ENCODE data around the gene PLEKHN1. TPM values are rescaled to one million over a fixed set of nuclear protein-coding genes. Genes with fewer than 3 reads are reported as not detected.
A peak's percentile ranks its signal among the peaks of the same experiment; 100 is the strongest.

The PLEKHN1 gene
- total RNA-seq, 4 donors from 2014 or later = 0.17 to 0.50 (median 0.19) TPM; not detected in 1

GRCh38 chr1:1021920-1022259 lies 55.6 kb downstream of the PLEKHN1 start:
- Histone ChIP-seq H3K27me3 (no peaks in the 10 kb centered on the region), H3K4me3 (no peak overlapping the region), H3K27ac (replicated peaks in 1 of 4) (no peak overlapping the region), H3K36me3 (no peaks in the 10 kb centered on the region), H3K4me1 (peaks cover 31 to 73% (median 58%) of the 10 kb centered on the region in 4 donors), H3K9me3 (no peaks in the 10 kb centered on the region)
- WGBS = 84% methylated on average over 6 of the region's 10 CpGs
- no peak for DNase-seq (ENCODE audit: extremely low spot score)
- no peak for TF ChIP-seq POLR2AphosphoS5 (IDR thresholded peaks at IDR 0.05)
- no peak for TF ChIP-seq CTCF (IDR thresholded peaks at IDR 0.05)
- TF ChIP-seq POLR2A (IDR thresholded peaks at IDR 0.05; ENCODE audit: low read depth) = no peak
- no peak for TF ChIP-seq EP300 (IDR thresholded peaks at IDR 0.05)
- intact Hi-C loops (cut with DNase I) = no loop called here

GRCh38 chr1:1022302-1023009 lies 56.2 kb downstream of the PLEKHN1 start:
- intact Hi-C loops (cut with DNase I) = no loop called here
- Histone ChIP-seq H3K4me3 (no peak overlapping the region), H3K9me3 (no peaks in the 10 kb centered on the region), H3K27me3 (no peaks in the 10 kb centered on the region), H3K36me3 (peaks cover 0 to 4% (median 0%) of the 10 kb centered on the region in 4 donors), H3K27ac (replicated peaks in 1 of 4) (no peak overlapping the region), H3K4me1 (peaks cover 31 to 75% (median 58%) of the 10 kb centered on the region in 4 donors)
- TF ChIP-seq CTCF (IDR thresholded peaks at IDR 0.05) = no peak
- no peak for TF ChIP-seq POLR2AphosphoS5 (IDR thresholded peaks at IDR 0.05)
- TF ChIP-seq EP300 (IDR thresholded peaks at IDR 0.05) = no peak
- no peak for TF ChIP-seq POLR2A (IDR thresholded peaks at IDR 0.05; ENCODE audit: low read depth)
- DNase-seq (ENCODE audit: extremely low spot score) = no peak
- WGBS = 90% methylated on average over 3 of the region's 27 CpGs

GRCh38 chr1:1023700-1024099 lies 57.4 kb downstream of the PLEKHN1 start:
- TF ChIP-seq POLR2A (IDR thresholded peaks at IDR 0.05; ENCODE audit: low read depth) (no peak), POLR2AphosphoS5 (IDR thresholded peaks at IDR 0.05) (no peak), EP300 (IDR thresholded peaks at IDR 0.05) (no peak), CTCF (IDR thresholded peaks at IDR 0.05) (no peak)
- Histone ChIP-seq H3K27me3 (no peaks in the 10 kb centered on the region), H3K4me3 (no peak overlapping the region), H3K9me3 (no peaks in the 10 kb centered on the region), H3K27ac (replicated peaks in 1 of 4) (no peak overlapping the region), H3K4me1 (peaks cover 31 to 73% (median 56%) of the 10 kb centered on the region in 4 donors), H3K36me3 (peaks cover 0 to 8% (median 0%) of the 10 kb centered on the region in 4 donors)
- 50% methylated on average over 5 of the region's 13 CpGs for WGBS
- no peak for DNase-seq (ENCODE audit: extremely low spot score)
- intact Hi-C loops (cut with DNase I) = no loop called here

GRCh38 chr1:1024149-1024770 lies 58.0 kb downstream of the PLEKHN1 start:
- peak overlapping the region in 1 of 4 donors; percentile 43 for H3K27ac ChIP-seq (replicated peaks in 1 of 4)
- H3K27me3 ChIP-seq = no peaks in the 10 kb centered on the region
- DNase-seq (ENCODE audit: extremely low spot score) = no peak
- intact Hi-C loops (cut with DNase I) = no loop called here
- TF ChIP-seq POLR2AphosphoS5 (IDR thresholded peaks at IDR 0.05) = no peak
- no peak for TF ChIP-seq CTCF (IDR thresholded peaks at IDR 0.05)
- TF ChIP-seq POLR2A (IDR thresholded peaks at IDR 0.05; ENCODE audit: low read depth) = no peak
- no peak for TF ChIP-seq EP300 (IDR thresholded peaks at IDR 0.05)
- H3K36me3 ChIP-seq = peaks cover 0 to 8% (median 0%) of the 10 kb centered on the region in 4 donors
- peaks cover 31 to 67% (median 51%) of the 10 kb centered on the region in 4 donors for H3K4me1 ChIP-seq
- 86% methylated on average over 6 of the region's 9 CpGs for WGBS
- H3K9me3 ChIP-seq = no peaks in the 10 kb centered on the region
- H3K4me3 ChIP-seq = peak overlapping the region in 1 of 4 donors; percentile 16
